Bone marrow (tissue), 2 donors: ENCODE results near the gene MKX.

Experiments used
- DNase-seq, 2 donors: peaks; one replicate each; lab custom pipeline; 2025; lab: John Stamatoyannopoulos, UW

The MKX gene

DNA sequence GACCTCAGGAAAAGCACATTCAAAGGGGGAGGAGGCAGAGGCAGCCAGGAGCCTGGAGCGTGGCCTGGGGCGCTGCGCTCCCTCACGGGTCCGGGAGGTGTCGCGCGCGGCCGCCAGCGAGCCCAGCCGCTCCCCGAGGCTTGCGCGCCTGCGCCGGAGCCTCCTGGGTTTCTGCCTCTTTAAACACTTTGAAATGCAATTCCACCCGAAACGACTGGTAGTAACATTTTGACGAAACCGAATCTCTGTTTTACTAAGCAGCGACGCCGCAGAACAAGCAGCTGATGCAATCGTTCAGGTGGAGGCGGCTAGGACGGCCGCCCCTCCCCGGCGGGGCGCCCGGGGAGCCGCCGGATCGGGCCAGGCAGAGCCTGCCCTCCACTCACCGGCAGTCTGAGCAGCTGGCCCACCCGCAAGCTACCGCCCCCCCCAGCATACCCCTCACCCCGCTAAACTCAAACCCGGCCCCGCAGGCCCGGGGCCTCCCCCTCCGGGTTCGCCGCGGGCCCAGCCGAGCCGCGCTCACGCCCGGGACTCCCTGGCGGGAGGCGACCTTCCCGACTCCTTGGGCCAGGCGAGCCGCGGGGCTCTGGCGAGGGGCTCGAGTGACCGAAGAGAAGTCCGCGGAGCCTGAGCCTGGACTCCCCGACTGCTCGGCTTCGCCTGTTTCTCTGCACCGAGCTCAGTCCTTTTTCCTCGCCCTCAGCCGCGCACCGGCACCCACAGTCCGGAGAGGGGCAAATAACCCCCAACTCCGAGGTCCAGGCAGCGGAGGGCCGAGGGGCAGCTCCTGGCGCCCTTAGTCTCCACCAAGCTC lies 3.2 kb downstream of the MKX start:
- peak; percentile 14 to 53 for DNase-seq

DNA sequence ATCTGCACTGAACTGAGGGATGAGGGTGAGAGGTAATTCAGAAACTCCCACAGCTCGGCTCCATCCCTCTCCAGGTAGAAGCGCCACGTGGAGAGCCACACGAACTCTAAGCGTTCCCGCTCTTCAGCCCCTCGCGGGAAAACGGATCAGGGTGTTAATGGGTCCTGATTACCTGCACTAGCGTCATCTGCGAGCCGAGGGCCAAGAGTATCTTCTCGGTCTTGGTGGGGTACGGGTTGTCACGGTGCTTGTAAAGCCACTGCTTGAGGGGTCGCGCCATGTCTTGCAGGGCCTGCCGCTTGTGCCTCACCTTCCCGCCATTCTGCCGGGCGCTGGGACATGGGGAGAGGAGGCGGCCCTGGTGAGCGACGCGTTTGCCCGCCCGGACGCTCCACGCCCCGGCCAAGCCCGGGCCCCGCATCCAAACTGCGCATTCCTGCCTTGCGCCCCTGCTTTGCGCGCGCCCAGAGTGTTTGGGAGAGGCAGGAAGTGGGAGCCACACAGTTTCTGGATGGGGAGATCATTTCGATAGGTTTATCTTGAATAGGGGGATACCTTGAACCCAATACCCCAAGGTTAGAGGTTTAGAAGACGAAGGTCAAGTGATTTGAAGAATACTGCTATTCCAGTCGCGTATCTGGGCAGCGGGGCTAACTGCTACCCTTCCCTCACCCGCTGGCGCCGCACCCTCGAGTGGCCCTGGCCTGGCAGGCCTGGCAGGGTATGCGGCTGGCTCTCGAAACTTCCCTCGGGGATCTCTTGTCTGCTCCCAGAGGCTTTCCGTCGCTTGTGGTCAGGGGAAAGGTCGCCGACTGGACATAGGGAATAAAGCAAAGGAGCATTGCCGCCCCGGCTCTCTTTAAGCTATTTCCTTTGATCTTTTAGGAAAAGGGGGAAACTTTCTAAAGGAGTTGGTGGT lies 4.2 kb downstream of the MKX start:
- no peak for DNase-seq

DNA sequence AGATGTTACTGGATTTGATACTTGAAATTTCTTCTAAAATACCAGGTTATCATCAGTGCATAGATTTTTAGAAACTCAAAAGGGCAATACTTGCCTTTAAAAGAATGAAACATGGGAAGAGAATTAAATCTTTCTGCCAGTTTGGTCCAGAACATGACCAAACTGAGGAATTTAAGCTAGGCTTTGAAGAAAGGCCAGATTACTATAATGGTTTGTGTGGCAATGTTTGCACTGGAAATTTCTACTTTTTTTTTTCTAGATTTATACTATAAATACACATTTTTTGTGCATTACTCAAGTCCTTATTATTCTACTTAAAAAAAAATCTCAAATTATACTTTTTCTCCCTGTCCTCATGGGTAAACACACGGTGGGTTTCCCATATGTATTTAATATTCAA lies 9.2 kb downstream of the MKX start:
- DNase-seq = no peak

DNA sequence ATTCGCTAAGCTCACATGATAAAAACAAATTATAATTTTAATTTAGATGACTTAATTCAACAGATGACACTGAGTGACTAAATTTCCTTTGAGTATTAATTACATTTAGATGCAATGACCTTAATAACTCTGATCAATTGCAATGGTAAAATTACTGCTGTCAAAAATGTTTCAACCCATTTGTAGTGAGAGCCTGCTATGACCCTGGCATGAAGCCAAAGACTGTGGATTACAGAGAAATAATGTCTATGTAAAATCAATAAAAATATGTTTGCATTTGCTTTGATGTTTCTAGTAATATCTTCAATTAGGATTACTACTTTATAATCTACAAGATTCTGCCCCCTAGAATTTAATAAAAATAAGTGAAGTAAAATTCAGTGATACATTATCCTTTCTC lies 15.6 kb downstream of the MKX start:
- DNase-seq = no peak

DNA sequence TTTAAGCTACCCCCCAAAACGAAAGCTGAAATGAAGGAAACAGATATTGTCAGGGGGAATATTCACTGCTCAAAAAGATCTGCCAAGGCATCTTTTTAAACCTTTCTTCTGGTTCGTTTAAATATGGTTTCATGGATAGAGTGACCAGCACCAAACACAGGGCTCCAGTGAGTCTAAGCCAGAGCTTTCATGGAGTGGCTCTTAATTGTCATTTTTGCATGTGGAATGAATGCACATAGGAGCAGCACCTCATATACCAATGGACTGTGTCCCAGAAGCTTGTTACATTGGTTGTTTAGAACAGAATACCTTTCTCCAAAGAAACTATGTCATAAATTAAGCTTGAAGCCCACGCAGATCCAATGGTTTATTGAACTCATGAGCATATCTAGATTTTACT lies 17.3 kb downstream of the MKX start:
- no peak for DNase-seq

DNA sequence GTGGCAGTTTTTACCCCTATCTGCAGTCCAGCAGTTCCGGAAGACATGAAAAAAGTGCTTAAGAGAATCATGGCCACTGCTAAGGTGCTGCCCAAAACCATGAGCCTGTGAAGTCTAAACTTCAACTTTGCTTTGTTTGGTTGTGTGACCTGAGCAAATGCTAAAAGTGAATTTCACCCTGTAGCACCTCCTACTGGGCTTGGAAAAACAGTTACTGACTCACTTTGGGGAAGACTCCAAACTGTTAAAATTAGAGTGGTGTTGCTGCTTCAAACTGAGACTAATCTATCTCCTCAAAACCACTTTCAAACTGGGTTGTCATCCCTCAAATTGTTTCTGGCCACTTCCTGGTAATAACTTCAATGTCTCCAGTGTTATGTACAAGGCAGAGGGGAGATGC lies 21.3 kb downstream of the MKX start:
- DNase-seq = no peak

DNA sequence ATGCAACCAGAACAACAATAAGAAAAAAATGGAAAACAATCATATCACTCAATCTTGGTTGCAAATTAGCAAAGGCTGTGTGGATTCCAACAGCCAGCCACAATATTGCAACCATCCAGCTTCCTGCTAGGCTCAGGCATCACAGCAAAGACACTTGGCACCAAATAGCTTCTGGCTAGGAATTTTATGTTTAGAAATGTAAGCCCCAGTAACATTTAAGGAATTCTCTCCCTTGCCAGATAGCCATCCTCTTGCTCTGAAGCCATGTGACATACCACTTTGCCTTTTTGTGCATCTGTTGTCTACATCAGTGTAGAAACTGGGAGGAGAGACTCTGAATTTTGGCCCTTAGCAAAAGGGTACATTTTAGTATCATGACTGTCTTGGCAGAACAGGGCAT lies 22.2 kb downstream of the MKX start:
- no peak for DNase-seq

DNA sequence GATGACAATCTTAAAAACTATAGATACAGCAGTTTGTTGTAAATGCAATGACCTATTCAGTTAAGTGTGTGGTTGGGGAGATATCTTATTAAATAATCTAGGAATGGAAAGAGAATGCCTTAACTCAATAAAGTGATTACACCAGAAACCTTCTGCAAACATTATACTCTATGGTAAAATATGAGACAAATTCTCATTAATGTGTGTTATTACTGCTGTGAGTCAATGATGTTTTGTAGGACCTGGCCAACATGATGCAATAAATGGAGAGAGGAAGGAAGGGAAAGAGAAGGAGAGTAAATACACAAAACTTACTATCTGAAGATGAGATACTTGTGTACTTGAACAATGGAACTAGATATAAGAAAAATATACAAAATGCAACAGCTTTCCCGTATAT lies 25.1 kb downstream of the MKX start:
- DNase-seq = no peak

DNA sequence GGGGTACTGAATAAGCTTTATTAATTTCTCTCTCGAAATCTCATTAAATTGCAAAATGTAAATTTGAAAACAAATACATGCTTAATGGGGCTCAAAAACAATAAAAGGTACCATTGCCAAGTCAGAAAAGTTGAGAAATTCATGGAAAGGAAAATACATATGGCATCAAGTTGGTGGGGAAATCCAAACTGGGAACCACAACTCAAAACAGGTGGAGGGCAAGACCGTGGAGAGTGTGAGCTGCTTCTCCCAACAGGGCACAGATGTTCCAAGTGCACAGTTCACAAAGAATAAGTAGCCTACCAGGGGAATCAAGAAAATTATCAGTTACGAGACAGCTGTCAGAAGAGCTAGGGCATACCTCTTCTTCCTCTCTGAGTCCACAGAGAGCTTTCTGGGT lies 26.6 kb downstream of the MKX start:
- no peak for DNase-seq

DNA sequence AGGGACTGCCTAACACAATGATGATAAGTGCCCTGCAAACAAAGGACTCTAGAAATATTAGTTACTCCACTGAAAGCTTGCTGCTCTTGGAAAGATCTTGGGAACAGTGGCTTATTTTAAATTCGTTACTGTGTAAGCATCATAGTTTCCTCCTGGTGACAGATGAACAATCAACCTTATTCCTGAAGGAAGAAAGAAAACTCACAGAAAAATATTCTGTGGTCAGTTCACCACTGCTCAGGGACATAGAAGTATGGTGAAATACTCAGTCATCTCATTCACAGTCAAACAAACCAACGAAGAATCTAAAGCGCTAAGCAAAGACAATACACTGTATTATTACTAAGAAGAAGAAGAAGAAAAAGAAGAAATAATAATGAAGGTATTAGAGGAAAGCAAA lies 27.8 kb downstream of the MKX start:
- no peak for DNase-seq

DNA sequence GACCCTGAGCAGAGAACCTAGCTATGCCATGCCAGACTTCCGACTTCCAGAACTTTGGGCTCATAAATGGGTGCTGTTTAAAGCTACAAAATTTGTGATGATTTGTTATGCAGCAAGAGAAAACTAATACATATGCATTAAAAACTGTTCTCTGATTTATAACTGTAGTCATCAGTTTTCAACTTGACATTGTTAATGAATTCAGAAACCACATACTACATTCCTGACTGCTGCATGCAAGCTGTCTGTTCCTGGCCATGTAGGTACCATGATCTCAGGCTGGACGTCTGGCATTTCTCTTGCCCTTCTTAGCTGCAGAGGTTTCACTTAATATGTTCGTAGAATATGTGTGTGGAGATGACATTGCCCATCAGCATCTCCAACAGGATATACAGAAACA lies 28.4 kb downstream of the MKX start:
- DNase-seq = no peak

DNA sequence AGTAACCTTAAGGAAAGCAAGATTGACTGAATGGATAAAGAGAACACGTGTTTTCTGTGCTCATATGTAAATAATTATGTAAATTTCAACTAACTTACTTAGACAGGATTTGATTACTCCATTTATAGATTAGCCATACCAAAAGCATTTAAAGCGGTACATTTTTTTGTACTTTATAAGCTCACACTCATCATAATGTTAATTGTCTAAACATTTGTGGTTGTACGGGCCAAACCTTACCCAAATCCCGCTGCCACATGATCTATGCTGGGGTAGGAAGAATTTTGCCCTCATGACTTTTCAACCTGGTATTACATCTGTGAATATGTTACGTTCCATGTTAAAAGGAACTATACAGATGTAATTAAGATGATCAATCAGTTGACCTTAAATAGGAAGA lies 29.1 kb downstream of the MKX start:
- DNase-seq = no peak

DNA sequence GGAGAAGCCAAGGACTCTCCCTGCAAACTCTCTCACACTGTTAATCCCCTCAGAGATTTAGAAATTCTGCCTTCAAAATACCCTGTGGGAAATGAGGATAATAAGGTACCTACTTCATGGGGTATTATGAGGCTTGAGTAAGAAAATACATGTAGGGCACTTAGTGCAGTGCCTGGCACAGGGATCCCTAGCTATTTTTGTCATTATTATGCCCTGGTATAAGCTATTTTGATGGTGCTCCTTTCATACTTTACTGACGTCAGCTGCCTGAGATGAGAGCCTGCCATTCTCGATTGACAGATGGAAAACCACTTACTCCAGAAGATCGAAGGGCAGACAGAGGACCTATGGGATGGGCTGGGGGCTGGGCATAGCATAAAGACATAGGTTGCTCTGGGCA lies 30.1 kb downstream of the MKX start:
- no peak for DNase-seq

DNA sequence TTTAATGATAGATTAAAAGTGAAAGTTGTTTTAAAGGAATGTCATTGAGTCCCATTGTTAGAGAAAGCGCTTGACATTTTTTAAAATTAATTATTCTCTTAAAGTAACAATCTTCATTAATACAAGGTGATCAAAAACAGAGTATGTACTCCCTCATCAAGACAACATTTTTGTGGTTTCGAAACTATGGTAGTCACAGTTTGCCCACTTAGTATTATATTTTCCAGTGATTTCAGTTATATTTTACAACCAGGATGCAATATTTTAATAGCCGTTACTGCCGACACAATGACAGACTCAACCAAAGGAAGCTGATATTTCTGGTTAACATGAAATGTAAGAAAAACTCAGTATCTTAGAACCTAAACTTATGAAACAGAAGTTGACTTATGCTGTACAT lies 31.3 kb downstream of the MKX start:
- DNase-seq = no peak

DNA sequence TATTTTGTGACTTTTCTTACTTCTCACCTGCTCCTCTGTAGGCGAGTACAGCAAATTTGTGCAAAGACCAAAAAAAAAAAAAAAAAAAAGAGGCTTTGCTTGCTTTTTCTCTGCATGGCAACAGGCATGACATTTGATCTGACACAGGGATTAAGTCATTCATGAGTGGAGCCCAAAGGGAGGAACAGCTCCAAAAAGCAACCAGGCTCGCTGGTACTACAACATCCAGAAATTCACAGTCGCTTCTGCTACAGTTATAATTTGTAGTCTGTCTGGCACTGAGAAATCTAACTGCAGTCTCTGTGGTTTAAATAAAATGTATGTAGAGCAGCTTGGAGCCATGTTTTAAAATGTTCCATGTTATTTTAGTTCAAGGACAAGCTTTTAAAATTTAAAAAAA lies 31.7 kb downstream of the MKX start:
- DNase-seq = no peak

DNA sequence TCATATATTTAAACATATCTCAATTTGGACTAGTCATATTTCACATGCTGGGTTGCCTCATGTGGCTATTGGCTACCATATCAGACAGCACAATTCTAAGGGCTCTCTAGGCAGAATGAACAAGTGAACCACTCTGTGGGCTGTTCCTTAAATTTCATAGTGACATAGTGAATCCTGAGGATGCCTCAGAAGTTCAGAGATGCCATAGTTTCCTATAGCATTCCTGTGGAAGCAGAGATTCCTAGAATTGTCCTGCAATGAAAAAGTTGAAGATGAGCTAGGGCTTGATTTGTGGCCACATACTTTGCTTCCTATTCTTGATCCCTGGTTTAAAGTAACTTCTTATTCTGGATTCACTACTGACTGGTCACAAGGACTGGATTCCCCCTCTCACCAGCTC lies 35.6 kb downstream of the MKX start:
- DNase-seq = no peak

DNA sequence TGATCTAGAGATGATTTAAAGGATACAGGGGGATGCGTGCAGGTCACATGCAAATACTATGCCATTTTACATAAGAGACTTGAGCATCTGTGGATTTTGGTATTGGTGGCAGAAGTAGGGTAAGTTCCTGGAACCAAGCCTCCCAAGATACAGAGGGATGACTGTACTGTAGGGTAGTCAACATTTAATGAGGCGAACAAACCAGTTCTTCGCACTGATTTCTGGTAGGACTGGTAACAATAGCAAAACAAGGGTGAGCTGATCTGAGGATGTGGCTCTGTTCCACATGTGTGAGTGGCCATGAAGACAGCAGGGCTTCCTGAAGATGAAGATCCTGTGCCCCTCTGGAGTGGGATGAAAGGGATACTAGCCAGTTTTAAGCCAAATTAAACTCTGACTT lies 36.3 kb downstream of the MKX start:
- DNase-seq = no peak

DNA sequence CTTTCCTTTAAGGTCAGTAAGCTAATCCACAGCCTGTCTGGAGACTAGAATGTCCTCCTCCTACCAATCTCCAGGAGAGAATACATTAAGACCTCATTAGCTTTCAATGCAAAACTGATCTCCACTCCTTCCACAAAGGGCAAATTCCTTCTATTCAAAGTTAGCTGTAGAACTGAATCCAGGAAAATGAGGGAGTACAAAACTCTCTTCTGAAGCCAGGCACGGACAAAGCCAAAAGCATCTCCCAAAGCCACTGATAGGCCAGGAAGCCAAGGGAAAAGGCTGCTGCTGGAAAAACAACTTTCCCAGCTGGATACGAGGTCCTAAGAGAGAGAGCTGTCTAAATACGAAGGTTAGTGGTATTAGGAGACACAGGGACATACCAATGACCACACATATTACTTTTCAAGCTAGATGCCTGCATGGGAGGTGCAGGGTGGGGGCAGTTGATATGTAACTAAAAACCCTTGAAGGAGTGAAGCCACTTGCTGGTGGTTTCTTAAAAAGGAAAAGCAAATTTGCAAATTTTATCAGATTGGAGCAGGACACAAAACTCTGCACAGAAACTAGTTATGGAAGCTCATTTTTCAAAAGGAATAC lies 43.6 kb downstream of the MKX start:
- DNase-seq = no peak

DNA sequence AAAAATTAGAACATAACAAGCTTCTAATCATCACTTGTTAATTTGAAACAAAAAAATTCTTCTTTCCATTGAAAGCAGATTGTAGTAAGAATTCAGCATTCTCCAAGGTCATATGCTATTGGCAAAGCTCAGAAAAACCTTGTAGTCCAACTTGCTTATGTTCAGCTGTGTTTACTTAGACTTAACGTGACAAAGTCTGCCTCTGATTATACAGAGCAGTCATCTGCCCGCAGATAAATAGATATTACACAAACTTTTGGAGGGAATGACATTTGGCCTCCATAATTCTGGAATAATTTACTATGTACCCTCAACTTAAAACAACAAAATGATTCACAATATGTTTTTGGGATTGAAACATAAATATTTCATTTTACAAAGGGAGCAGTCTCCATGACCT lies 45.8 kb downstream of the MKX start:
- no peak for DNase-seq

DNA sequence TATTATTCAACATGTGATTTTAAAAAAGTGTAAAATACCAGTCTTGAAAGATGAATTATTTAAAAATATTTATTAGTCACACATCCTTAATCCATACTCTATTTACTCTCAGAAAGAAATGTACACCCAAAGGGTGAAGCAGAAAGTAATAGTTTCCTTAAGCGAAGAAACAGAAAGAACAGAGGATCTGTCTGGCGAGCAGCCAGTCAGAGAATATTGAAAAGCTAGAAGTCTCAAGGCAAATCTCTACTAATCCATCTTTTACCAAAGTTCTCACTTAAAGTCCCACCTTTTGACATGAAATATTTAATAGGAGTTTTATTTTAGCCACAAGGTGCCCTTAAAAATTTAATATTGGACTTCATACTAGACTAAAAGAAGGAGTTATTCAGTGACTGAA lies 46.7 kb downstream of the MKX start:
- DNase-seq = no peak

DNA sequence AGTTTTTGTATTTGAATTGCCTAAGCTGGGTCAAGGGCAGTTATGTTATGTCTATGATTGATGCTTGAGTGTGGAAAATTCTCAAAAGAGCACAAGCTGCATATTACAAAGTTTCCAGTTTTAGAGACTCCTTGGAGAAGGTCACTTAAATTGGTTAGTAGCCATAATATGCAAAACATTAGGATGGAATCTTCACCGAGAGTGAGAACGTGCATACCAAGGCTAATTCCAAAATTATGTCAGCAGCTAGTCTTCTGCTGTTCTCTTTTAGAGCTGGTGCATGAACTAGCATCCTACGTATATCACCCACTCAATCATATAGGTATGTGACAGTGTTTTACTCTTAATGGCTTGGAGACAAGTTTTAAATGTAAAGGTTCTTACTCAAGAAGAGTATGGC lies 49.2 kb downstream of the MKX start:
- DNase-seq = no peak

DNA sequence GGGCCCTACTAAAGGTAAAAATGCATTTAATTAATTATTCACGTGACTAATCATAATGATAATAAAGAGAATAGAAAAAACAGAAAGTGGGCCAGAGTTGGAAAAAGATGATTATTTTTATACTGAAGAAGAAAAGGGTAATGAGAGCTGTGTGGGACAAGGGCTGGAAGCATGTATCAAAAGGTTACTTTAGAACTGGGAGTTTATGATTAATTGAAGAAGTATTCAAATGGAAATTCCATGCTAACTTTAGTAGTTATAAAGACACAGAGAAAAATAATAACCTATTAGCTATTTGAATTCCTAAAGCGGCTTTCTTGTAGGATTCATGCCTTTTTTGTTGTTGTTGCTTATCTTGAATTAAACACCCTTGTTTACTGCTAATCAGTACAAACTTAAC lies 49.9 kb downstream of the MKX start:
- DNase-seq = no peak

DNA sequence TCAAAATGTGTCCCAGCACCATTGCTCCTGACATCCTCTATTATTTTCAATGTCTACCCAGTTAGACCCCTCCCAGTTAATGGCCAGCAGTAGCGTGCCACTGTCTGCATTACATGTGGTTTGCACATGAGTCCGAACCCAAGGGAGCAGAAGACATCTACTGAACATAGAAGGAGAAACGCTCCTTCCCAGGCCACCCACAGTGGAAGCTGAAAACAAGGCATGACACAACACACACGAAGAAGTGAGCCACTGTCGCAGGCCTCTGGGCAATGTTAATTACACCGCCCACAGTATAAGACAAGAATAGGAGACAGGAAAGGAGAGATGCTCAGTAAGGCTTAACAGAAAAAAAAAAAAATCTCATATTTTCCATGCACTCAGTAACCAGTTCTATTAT lies 50.5 kb downstream of the MKX start:
- no peak for DNase-seq
